PC-9 (cell line): ENCODE measurements around the gene PSMD11. TPM values are rescaled to one million over a fixed set of nuclear protein-coding genes. Genes with fewer than 3 reads are reported as not detected.

Source experiments
- BruUV-seq: library from RNA; stranded (reverse); fragments of 400-500 nt; replicated peaks from 2 replicates; lab custom pipeline; 2021; lab: Mats Ljungman, UMichigan
- CTCF ChIA-PET: fragments of 300-600 bp; sonication (Branson Sonifier 250); formaldehyde crosslinking; loops from one replicate; lab custom pipeline; 2022; ENCODE audit warnings: antibody characterized with exemption; lab: Charles Lee
- POLR2A ChIA-PET: fragments of 300-600 bp; sonication (Branson Sonifier 250); formaldehyde crosslinking; loops from one replicate; lab custom pipeline; 2022; ENCODE audit warnings: antibody characterized with exemption; ENCODE audit not compliant: unreplicated experiment; lab: Charles Lee
- DNase-seq, 2 experiments: peaks; one replicate each; pipeline versions ENCODE4 v3.0.0 to v3.0.0-alpha.2; 2015 to 2022; ENCODE audit warnings: mixed read lengths in 1 of 2
- H2AFZ ChIP-seq: fragments of 200-600 bp; sonication (generic); 2 replicates; pipeline ENCODE4 v1.8.1; 2017; ENCODE audit warnings: antibody characterized with exemption
- H3F3A ChIP-seq: fragments of 200-600 bp; sonication (generic); 2 replicates; pipeline ENCODE4 v1.8.1; 2017; ENCODE audit warnings: antibody characterized with exemption, mild to moderate bottlenecking, low read depth; ENCODE audit not compliant: insufficient read depth
- H3K27ac ChIP-seq: fragments of 200-600 bp; sonication (generic); 2 replicates; pipeline ENCODE4 v1.6.1; 2016; ENCODE audit warnings: mixed run types
- H3K27me3 ChIP-seq: fragments of 200-600 bp; sonication (generic); 2 replicates; pipeline ENCODE4 v1.6.1; 2016; ENCODE audit warnings: low read depth, mixed run types; ENCODE audit not compliant: insufficient read depth
- H3K36me3 ChIP-seq: fragments of 200-600 bp; sonication (generic); 2 replicates; pipeline ENCODE4 v1.6.1; 2016; ENCODE audit warnings: low read depth, mixed run types
- H3K4me1 ChIP-seq: fragments of 200-600 bp; sonication (generic); replicated peaks from 2 replicates; pipeline ENCODE4 v1.6.1; 2016; ENCODE audit warnings: mixed run types; ENCODE audit not compliant: insufficient read depth
- H3K4me2 ChIP-seq: fragments of 200-600 bp; sonication (generic); 2 replicates; pipeline ENCODE4 v1.6.1; 2017; ENCODE audit warnings: mixed run types
- H3K4me3 ChIP-seq: fragments of 200-600 bp; sonication (generic); 2 replicates; pipeline ENCODE4 v1.6.1; 2016; ENCODE audit warnings: mixed run types
- H3K79me2 ChIP-seq: fragments of 200-600 bp; sonication (generic); 2 replicates; pipeline ENCODE4 v1.6.1; 2017; ENCODE audit warnings: low read depth, mixed run types
- H3K9me2 ChIP-seq: fragments of 200-600 bp; sonication (generic); 2 replicates; pipeline ENCODE4 v1.8.1; 2017; ENCODE audit warnings: mild to moderate bottlenecking; ENCODE audit not compliant: insufficient read depth
- H3K9me3 ChIP-seq: fragments of 200-600 bp; sonication (generic); 2 replicates; pipeline ENCODE4 v1.8.1; 2016; ENCODE audit warnings: low read depth; ENCODE audit not compliant: insufficient read depth
- H4K20me1 ChIP-seq: fragments of 200-600 bp; sonication (generic); 2 replicates; pipeline ENCODE4 v1.8.1; 2017; ENCODE audit not compliant: insufficient read depth
- EZH2 ChIP-seq: fragments of 200-600 bp; sonication (generic); IDR thresholded peaks from 2 replicates; pipeline ENCODE4 v1.8.0; 2017; ENCODE audit warnings: antibody characterized with exemption, low read depth
- intact Hi-C: fragments of 100-400 bp; cut with micrococcal nuclease; formaldehyde crosslinking; loops from one replicate; pipeline ENCODE4 v1.10.0; 2022; ENCODE audit not compliant: unreplicated experiment
- total RNA-seq: library from RNA; stranded (reverse); gene quantifications from 2 replicates; pipeline ENCODE4 v1.2.3, GENCODE V29; 2021
- TF ChIP-seq, protein P1 (sequence below): fragments of 200-600 bp; sonication (generic); conservative IDR thresholded peaks from 2 replicates; pipeline ENCODE4 v1.6.1; 2017; ENCODE audit warnings: mixed run types, antibody characterized with exemption, mild to moderate bottlenecking, moderate library complexity

Gene PSMD11
- total RNA-seq, 1 experiment from 2014 or later, result 149 TPM

DNA sequence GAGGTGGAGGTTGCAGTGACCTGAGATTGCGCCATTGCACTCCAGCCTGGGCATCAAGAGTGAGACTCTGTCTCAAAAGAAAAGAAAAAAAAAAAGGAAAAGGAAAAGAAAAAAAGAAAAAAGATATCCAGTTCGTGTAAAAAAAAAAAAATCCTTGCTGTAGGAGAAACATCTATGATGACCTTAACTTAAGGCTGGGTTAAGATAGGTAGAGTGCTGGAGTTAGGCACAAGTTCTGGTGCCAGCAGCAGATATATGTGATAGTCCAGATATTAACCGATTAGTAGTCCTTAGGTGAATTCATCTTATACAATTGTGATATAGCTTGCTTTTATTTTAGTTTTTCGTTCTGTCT, 17.2 kb downstream of the PSMD11 start:
- Histone ChIP-seq H3K79me2 (peaks cover 52% of the 10 kb centered on the region), H3K9me2 (no peaks in the 10 kb centered on the region), H2AFZ (no peak overlapping the region), H3K27ac (no peak overlapping the region), H3K9me3 (no peaks in the 10 kb centered on the region), H3K4me1 (no peaks in the 10 kb centered on the region), H3K36me3 (peaks cover 43% of the 10 kb centered on the region), H3F3A (peaks cover 30% of the 10 kb centered on the region; the same call in 1 of the 2 replicates), H4K20me1 (peaks cover 57% of the 10 kb centered on the region), H3K4me3 (no peak overlapping the region), H3K27me3 (no peaks in the 10 kb centered on the region), H3K4me2 (no peak overlapping the region)
- CTCF ChIA-PET, result interaction anchor here (0.7 to 1.3 kb wide), 5 partner anchors 10 to 294 kb away, joined by 3 to 6 read pairs (median 3); partner anchors contain the start of gene PSMD11
- no TSS peak for BruUV-seq
- DNase-seq, result no peak
- intact Hi-C loops, result loop anchor here (1.0 to 5.0 kb wide), 3 partner anchors 148 to 1291 kb away; no protein-coding TSS in a partner anchor
- POLR2A ChIA-PET, result no interaction called here
- no peak for TF ChIP-seq EZH2
- TF ChIP-seq, protein P1, sequence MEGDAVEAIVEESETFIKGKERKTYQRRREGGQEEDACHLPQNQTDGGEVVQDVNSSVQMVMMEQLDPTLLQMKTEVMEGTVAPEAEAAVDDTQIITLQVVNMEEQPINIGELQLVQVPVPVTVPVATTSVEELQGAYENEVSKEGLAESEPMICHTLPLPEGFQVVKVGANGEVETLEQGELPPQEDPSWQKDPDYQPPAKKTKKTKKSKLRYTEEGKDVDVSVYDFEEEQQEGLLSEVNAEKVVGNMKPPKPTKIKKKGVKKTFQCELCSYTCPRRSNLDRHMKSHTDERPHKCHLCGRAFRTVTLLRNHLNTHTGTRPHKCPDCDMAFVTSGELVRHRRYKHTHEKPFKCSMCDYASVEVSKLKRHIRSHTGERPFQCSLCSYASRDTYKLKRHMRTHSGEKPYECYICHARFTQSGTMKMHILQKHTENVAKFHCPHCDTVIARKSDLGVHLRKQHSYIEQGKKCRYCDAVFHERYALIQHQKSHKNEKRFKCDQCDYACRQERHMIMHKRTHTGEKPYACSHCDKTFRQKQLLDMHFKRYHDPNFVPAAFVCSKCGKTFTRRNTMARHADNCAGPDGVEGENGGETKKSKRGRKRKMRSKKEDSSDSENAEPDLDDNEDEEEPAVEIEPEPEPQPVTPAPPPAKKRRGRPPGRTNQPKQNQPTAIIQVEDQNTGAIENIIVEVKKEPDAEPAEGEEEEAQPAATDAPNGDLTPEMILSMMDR, result no peak

DNA sequence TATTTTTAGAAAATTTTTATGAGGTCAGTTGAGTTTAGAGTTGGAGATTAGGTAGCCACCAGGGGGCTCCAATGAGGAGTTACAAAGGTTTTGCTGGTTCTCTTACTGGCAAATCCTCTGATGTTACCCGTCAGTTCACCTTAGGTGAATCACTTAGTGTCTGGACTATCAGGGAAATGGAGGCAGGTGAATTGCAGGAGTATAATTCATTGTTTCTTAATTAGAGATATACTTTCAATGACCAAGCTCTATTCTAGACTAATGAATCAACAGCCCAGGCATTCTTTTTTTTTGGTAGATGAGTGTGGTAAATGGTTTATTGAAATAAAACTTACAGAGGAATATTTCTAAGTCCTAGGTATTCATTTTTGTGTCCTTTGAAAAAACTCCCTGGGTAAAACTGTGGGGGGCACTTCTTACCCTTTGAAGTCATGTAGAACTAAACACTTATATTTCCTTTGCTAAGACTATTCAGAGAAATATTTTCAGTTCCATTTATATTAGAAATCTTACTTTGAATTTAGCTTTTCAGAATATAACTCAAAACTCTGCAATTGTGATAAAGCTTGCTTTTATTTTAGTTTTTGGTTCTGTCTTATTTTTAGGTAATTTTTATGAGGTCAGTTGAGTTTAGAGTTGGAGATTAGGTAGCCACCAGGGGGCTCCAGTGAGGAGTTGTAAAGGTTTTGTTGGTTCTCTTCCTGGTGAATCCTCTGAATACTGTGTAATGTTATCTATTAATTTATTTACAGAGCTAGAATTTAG, 17.7 kb downstream of the PSMD11 start:
- POLR2A ChIA-PET, result no interaction called here
- peaks cover 46% of the 10 kb centered on the region for H3K79me2 ChIP-seq

DNA sequence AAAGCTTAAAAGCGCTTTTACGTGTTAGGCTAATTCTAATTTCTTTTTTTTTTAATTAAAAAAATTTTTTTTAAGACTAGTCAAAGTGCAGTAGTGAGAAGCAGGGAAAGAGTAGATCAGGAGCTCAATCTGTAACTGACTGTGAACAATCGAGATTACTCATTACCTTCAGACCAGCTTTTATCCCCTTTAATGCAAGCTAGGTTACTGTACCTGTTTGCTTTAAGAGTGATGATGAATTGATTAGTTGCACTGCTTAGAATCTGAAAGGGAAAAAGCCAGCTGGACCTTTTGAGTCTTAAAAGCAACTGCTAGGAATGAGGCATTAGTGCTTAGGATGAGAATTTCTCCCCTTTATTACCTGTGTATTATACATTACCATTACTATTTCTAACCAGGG, 19.0 kb downstream of the PSMD11 start:
- Histone ChIP-seq H3K9me2 (no peaks in the 10 kb centered on the region), H4K20me1 (peaks cover 46% of the 10 kb centered on the region), H3K4me3 (no peak overlapping the region), H2AFZ (no peak overlapping the region), H3K9me3 (no peaks in the 10 kb centered on the region), H3F3A (peaks cover 25% of the 10 kb centered on the region; the same call in 1 of the 2 replicates), H3K27ac (no peak overlapping the region), H3K4me2 (no peak overlapping the region), H3K36me3 (peaks cover 45% of the 10 kb centered on the region), H3K4me1 (no peaks in the 10 kb centered on the region), H3K79me2 (peaks cover 43% of the 10 kb centered on the region), H3K27me3 (no peaks in the 10 kb centered on the region)
- no TSS peak for BruUV-seq
- intact Hi-C loops, result loop anchor here (5.0 kb wide), 1 partner anchor 1289 kb away; no protein-coding TSS in a partner anchor
- DNase-seq, result no peak
- ChIA-PET CTCF (interaction anchor here (0.6 kb wide), 1 partner anchor 455 kb away, joined by 3 read pairs; no protein-coding TSS in a partner anchor), POLR2A (interaction anchor here (0.6 kb wide), 1 partner anchor 1081 kb away, joined by 5 read pairs; no protein-coding TSS in a partner anchor)
- TF ChIP-seq, protein P1, result no peak
- no peak for TF ChIP-seq EZH2

More for the DNA sequence above, 17.7 kb downstream of the PSMD11 start:
- no peaks in the 10 kb centered on the region for H3K9me2 ChIP-seq
- no peak overlapping the region for H2AFZ ChIP-seq
- intact Hi-C loops, result loop anchor here (1.0 to 5.0 kb wide), 3 partner anchors 147 to 1290 kb away; no protein-coding TSS in a partner anchor
- H3K4me1 ChIP-seq, result no peaks in the 10 kb centered on the region
- no peak overlapping the region for H3K4me2 ChIP-seq
- no peak overlapping the region for H3K4me3 ChIP-seq
- H3K27me3 ChIP-seq, result no peaks in the 10 kb centered on the region
- H3F3A ChIP-seq, result peaks cover 30% of the 10 kb centered on the region; the same call in 1 of the 2 replicates
- H3K9me3 ChIP-seq, result no peaks in the 10 kb centered on the region
- TF ChIP-seq, protein P1, result peak; percentile 65
- TF ChIP-seq EZH2, result no peak
- BruUV-seq, result no TSS peak
- H3K27ac ChIP-seq, result no peak overlapping the region
- CTCF ChIA-PET, result interaction anchor here (0.7 to 1.3 kb wide), 5 partner anchors 10 to 293 kb away, joined by 3 to 6 read pairs (median 3); partner anchors contain the start of gene PSMD11
- DNase-seq, result peak in 1 of 2 experiments; percentile 41
- peaks cover 48% of the 10 kb centered on the region for H3K36me3 ChIP-seq
- peaks cover 52% of the 10 kb centered on the region for H4K20me1 ChIP-seq
